ENCODE data around the gene WDR82. TPM values are rescaled to one million over a fixed set of nuclear protein-coding genes. Genes with fewer than 3 reads are reported as not detected.

Gene WDR82
- total RNA-seq, 1 donor from 2014 or later: 57.4 TPM

- H2AFZ ChIP-seq (ENCODE audit: low read depth, low read length): no peak overlapping the region
- H3K27ac Mint-ChIP-seq (ENCODE audit: unreplicated experiment): no peak overlapping the region
- H3K27me3 ChIP-seq (ENCODE audit: insufficient read depth, low read length): no peaks in the 10 kb centered on the region
- no peaks in the 10 kb centered on the region for H3K27me3 Mint-ChIP-seq (ENCODE audit: low read depth, unreplicated experiment)
- H4K20me1 ChIP-seq (ENCODE audit: insufficient read depth, low read length): no peaks in the 10 kb centered on the region
- H3K27ac ChIP-seq (ENCODE audit: low read depth, low read length): no peak overlapping the region
- no peaks in the 10 kb centered on the region for H3K9me3 ChIP-seq (ENCODE audit: insufficient read depth, low read depth, low read length)
- peaks cover 6% of the 10 kb centered on the region for H3K4me1 Mint-ChIP-seq (ENCODE audit: low read depth, unreplicated experiment)
- H3K9me3 Mint-ChIP-seq (ENCODE audit: unreplicated experiment): no peaks in the 10 kb centered on the region
- FAIRE-seq (no peak), DNase-seq (ENCODE audit: low read depth) (no peak)
- no peak overlapping the region for H3K4me3 Mint-ChIP-seq (ENCODE audit: unreplicated experiment)
- H3K4me1 ChIP-seq (ENCODE audit: insufficient read depth, low read length): peaks cover 9% of the 10 kb centered on the region
- no peak for TF ChIP-seq CTCF (IDR thresholded peaks at IDR 0.05; ENCODE audit: insufficient read depth, low read depth, low read length)
- no peak for TF ChIP-seq EZH2 (IDR thresholded peaks at IDR 0.05; ENCODE audit: insufficient read depth, low read length)
- no peak overlapping the region for H3K9ac ChIP-seq (ENCODE audit: low read length)
- peaks cover 2% of the 10 kb centered on the region for H3K36me3 Mint-ChIP-seq (ENCODE audit: low read depth, unreplicated experiment)
- H3K4me2 ChIP-seq (ENCODE audit: low read length): no peak overlapping the region
- H3K79me2 ChIP-seq (ENCODE audit: insufficient read depth, low read length): peaks cover 21% of the 10 kb centered on the region
- no peak overlapping the region for H3K4me3 ChIP-seq (ENCODE audit: insufficient read depth, low read depth, low read length)
- no peaks in the 10 kb centered on the region for H3K36me3 ChIP-seq (ENCODE audit: insufficient read depth, low read length)
Measured at GRCh38 chr3:52289747-52290595, 11.5 kb upstream of the WDR82 start.

- no peak overlapping the region for H2AFZ ChIP-seq (ENCODE audit: low read depth, low read length)
- TF ChIP-seq CTCF (IDR thresholded peaks at IDR 0.05; ENCODE audit: insufficient read depth, low read depth, low read length) (no peak), EZH2 (IDR thresholded peaks at IDR 0.05; ENCODE audit: insufficient read depth, low read length) (no peak)
- H3K27me3 ChIP-seq (ENCODE audit: insufficient read depth, low read length): no peaks in the 10 kb centered on the region
- no peaks in the 10 kb centered on the region for H3K27me3 Mint-ChIP-seq (ENCODE audit: low read depth, unreplicated experiment)
- FAIRE-seq (no peak), DNase-seq (ENCODE audit: low read depth) (no peak)
- H3K9ac ChIP-seq (ENCODE audit: low read length): no peak overlapping the region
- H3K4me2 ChIP-seq (ENCODE audit: low read length): no peak overlapping the region
- H3K4me1 Mint-ChIP-seq (ENCODE audit: low read depth, unreplicated experiment): peaks cover 6% of the 10 kb centered on the region
- H3K4me3 Mint-ChIP-seq (ENCODE audit: unreplicated experiment): peak overlapping the region; percentile 96
- H3K4me3 ChIP-seq (ENCODE audit: insufficient read depth, low read depth, low read length): no peak overlapping the region
- no peaks in the 10 kb centered on the region for H3K36me3 ChIP-seq (ENCODE audit: insufficient read depth, low read length)
- no peak overlapping the region for H3K27ac Mint-ChIP-seq (ENCODE audit: unreplicated experiment)
- peaks cover 2% of the 10 kb centered on the region for H3K36me3 Mint-ChIP-seq (ENCODE audit: low read depth, unreplicated experiment)
- H3K9me3 ChIP-seq (ENCODE audit: insufficient read depth, low read depth, low read length): no peaks in the 10 kb centered on the region
- H3K79me2 ChIP-seq (ENCODE audit: insufficient read depth, low read length): peaks cover 21% of the 10 kb centered on the region
- peaks cover 9% of the 10 kb centered on the region for H3K4me1 ChIP-seq (ENCODE audit: insufficient read depth, low read length)
- H4K20me1 ChIP-seq (ENCODE audit: insufficient read depth, low read length): no peaks in the 10 kb centered on the region
- H3K27ac ChIP-seq (ENCODE audit: low read depth, low read length): no peak overlapping the region
- no peaks in the 10 kb centered on the region for H3K9me3 Mint-ChIP-seq (ENCODE audit: unreplicated experiment)
Measured at GRCh38 chr3:52289338-52289746, 10.9 kb upstream of the WDR82 start.

GRCh38 chr3:52288674-52289073 lies 10.2 kb upstream of the WDR82 start:
- Mint-ChIP-seq H3K27me3 (ENCODE audit: low read depth, unreplicated experiment) (no peaks in the 10 kb centered on the region), H3K36me3 (ENCODE audit: low read depth, unreplicated experiment) (peaks cover 2% of the 10 kb centered on the region), H3K9me3 (ENCODE audit: unreplicated experiment) (no peaks in the 10 kb centered on the region), H3K27ac (ENCODE audit: unreplicated experiment) (peak overlapping the region; percentile 100), H3K4me3 (ENCODE audit: unreplicated experiment) (peak overlapping the region; percentile 96), H3K4me1 (ENCODE audit: low read depth, unreplicated experiment) (peaks cover 6% of the 10 kb centered on the region)
- peak overlapping the region; percentile 89 for H3K4me3 ChIP-seq (ENCODE audit: insufficient read depth, low read depth, low read length)
- H3K27me3 ChIP-seq (ENCODE audit: insufficient read depth, low read length): no peaks in the 10 kb centered on the region
- H3K4me1 ChIP-seq (ENCODE audit: insufficient read depth, low read length): peaks cover 9% of the 10 kb centered on the region
- FAIRE-seq (no peak), DNase-seq (ENCODE audit: low read depth) (no peak)
- no peaks in the 10 kb centered on the region for H4K20me1 ChIP-seq (ENCODE audit: insufficient read depth, low read length)
- H3K27ac ChIP-seq (ENCODE audit: low read depth, low read length): no peak overlapping the region
- peaks cover 21% of the 10 kb centered on the region for H3K79me2 ChIP-seq (ENCODE audit: insufficient read depth, low read length)
- peak overlapping the region; percentile 85 for H3K4me2 ChIP-seq (ENCODE audit: low read length)
- no peak overlapping the region for H2AFZ ChIP-seq (ENCODE audit: low read depth, low read length)
- H3K9me3 ChIP-seq (ENCODE audit: insufficient read depth, low read depth, low read length): no peaks in the 10 kb centered on the region
- no peaks in the 10 kb centered on the region for H3K36me3 ChIP-seq (ENCODE audit: insufficient read depth, low read length)
- H3K9ac ChIP-seq (ENCODE audit: low read length): no peak overlapping the region
- TF ChIP-seq CTCF (IDR thresholded peaks at IDR 0.05; ENCODE audit: insufficient read depth, low read depth, low read length) (no peak), EZH2 (IDR thresholded peaks at IDR 0.05; ENCODE audit: insufficient read depth, low read length) (no peak)
